ENCODE data around the gene FMNL2. TPM values are rescaled to one million over a fixed set of nuclear protein-coding genes. Genes with fewer than 3 reads are reported as not detected.

The FMNL2 gene
- total RNA-seq, 1 experiment from 2014 or later, result 33.6 TPM

DNA sequence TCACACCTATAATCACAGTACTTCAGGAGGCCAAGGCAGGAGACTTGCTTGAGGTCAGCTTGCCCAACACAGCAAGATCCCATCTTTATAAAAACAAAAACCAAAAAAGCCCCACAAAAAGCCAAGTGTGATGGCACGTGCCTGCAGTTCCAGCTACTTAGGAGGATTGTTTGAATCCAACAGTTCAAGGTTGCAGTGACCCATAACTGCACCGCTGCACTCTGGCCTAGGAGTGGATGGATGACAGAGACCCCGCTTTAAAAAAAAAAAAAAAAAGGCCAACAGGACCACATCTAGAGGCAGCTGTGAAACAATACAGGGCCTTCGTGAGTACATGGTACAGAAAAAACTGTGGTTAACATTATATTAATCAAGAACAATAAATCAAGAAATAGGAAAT lies 326.1 kb downstream of the FMNL2 start:
- H3K56ac ChIP-seq (ENCODE audit: insufficient read length, low read depth, low read length), result no peak overlapping the region
- no peaks in the 10 kb centered on the region for H3K79me2 ChIP-seq (ENCODE audit: insufficient read depth, low read length)
- no peak overlapping the region for H3K4me2 ChIP-seq (ENCODE audit: insufficient read depth, insufficient read length, low read length)
- no CpG with 5 or more reads among the region's 4 CpGs for WGBS (ENCODE audit: extremely low coverage, insufficient read length, low lambda C conversion rate)
- no peaks in the 10 kb centered on the region for H3K4me1 Mint-ChIP-seq
- H4K20me1 ChIP-seq (ENCODE audit: control insufficient read depth, insufficient read depth, insufficient read length), result no peaks in the 10 kb centered on the region
- H3K79me1 ChIP-seq (ENCODE audit: insufficient read depth, low read depth, low read length, poor library complexity, severe bottlenecking), result no peaks in the 10 kb centered on the region
- no peak overlapping the region for H3K27ac ChIP-seq (ENCODE audit: insufficient read length, low read depth, low read length)
- H3K4me3 Mint-ChIP-seq, result no peak overlapping the region
- no peak overlapping the region for H2BK15ac ChIP-seq (ENCODE audit: low read depth, low read length)
- H2BK20ac ChIP-seq (ENCODE audit: low read depth, low read length, poor library complexity, severe bottlenecking), result no peak overlapping the region
- no peaks in the 10 kb centered on the region for H3K4me1 ChIP-seq (ENCODE audit: insufficient read depth, low read length)
- no peak overlapping the region for H2BK120ac ChIP-seq (ENCODE audit: low read depth, low read length, poor library complexity, severe bottlenecking)
- TF ChIP-seq, protein P1, sequence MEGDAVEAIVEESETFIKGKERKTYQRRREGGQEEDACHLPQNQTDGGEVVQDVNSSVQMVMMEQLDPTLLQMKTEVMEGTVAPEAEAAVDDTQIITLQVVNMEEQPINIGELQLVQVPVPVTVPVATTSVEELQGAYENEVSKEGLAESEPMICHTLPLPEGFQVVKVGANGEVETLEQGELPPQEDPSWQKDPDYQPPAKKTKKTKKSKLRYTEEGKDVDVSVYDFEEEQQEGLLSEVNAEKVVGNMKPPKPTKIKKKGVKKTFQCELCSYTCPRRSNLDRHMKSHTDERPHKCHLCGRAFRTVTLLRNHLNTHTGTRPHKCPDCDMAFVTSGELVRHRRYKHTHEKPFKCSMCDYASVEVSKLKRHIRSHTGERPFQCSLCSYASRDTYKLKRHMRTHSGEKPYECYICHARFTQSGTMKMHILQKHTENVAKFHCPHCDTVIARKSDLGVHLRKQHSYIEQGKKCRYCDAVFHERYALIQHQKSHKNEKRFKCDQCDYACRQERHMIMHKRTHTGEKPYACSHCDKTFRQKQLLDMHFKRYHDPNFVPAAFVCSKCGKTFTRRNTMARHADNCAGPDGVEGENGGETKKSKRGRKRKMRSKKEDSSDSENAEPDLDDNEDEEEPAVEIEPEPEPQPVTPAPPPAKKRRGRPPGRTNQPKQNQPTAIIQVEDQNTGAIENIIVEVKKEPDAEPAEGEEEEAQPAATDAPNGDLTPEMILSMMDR (conservative IDR thresholded peaks at IDR 0.05), result no peak
- no peak overlapping the region for H2AFZ ChIP-seq (ENCODE audit: low read length)
- H2BK5ac ChIP-seq (ENCODE audit: insufficient read length, low read length), result no peak overlapping the region
- no peaks in the 10 kb centered on the region for H3K9me3 ChIP-seq (ENCODE audit: control insufficient read depth, low read depth, low read length)
- no peak overlapping the region for H3T11ph ChIP-seq (ENCODE audit: low read length)
- no peak for DNase-seq
- no peaks in the 10 kb centered on the region for H3K9me3 Mint-ChIP-seq
- no peak overlapping the region for H3K18ac ChIP-seq (ENCODE audit: insufficient read length, low read depth, low read length)
- H3K27me3 Mint-ChIP-seq (ENCODE audit: low read depth), result no peaks in the 10 kb centered on the region
- no peak overlapping the region for H4K8ac ChIP-seq (replicated peaks; ENCODE audit: insufficient read length, low read depth, low read length)
- no peak overlapping the region for H4K5ac ChIP-seq (ENCODE audit: insufficient read length, low read depth, low read length)
- no peak overlapping the region for H3K23ac ChIP-seq (ENCODE audit: insufficient read length, low read depth, low read length)
- H3K14ac ChIP-seq (ENCODE audit: insufficient read depth, low read length), result no peak overlapping the region
- no peak overlapping the region for H4K91ac ChIP-seq (ENCODE audit: insufficient read length, low read depth, low read length)
- H3K4ac ChIP-seq (ENCODE audit: low read depth, low read length), result no peak overlapping the region
- no peak overlapping the region for H2BK12ac ChIP-seq (ENCODE audit: insufficient read length, low read depth, low read length)
- H2AK5ac ChIP-seq (ENCODE audit: insufficient read length, low read length), result no peak overlapping the region
- H3K27me3 ChIP-seq (ENCODE audit: insufficient read depth, low read length), result no peaks in the 10 kb centered on the region
- no peaks in the 10 kb centered on the region for H3K23me2 ChIP-seq (ENCODE audit: insufficient read length, low read depth, low read length, poor library complexity, severe bottlenecking)
- no peak overlapping the region for H3K27ac Mint-ChIP-seq
- peaks cover 54 to 88% (median 86%) of the 10 kb centered on the region in 3 experiments; a peak in 6 of 7 replicates for H3K36me3 Mint-ChIP-seq (ENCODE audit: insufficient read depth in 1 of 3, low read depth in 3 of 3)
- H3K9ac ChIP-seq (ENCODE audit: extremely low read depth, insufficient read length, low read length), result no peak overlapping the region

Data from H9 (cell line).